BLaER1 (cell line): ENCODE data around the gene GRPR.
"Not testable (repeated sequence)": the region's sequence is repeated elsewhere in the genome, so short reads cannot be mapped to it uniquely, and the experiment has no call there.

ENCODE experiments used
- H3K27ac ChIP-seq: shearing (Covaris generic); formaldehyde crosslinking; 2 replicates; pipeline ENCODE4 v1.8.1; 2022
- H3K27me3 ChIP-seq: shearing (Covaris generic); formaldehyde crosslinking; 2 replicates; pipeline ENCODE4 v1.8.1; 2022
- H3K36me3 ChIP-seq: shearing (Covaris generic); formaldehyde crosslinking; 2 replicates; pipeline ENCODE4 v1.8.1; 2022
- H3K4me1 ChIP-seq: shearing (Covaris generic); formaldehyde crosslinking; 2 replicates; pipeline ENCODE4 v1.8.1; 2022
- H3K4me2 ChIP-seq: shearing (Covaris generic); formaldehyde crosslinking; 2 replicates; pipeline ENCODE4 v1.8.1; 2022
- H3K4me3 ChIP-seq: shearing (Covaris generic); formaldehyde crosslinking; 2 replicates; pipeline ENCODE4 v1.8.1; 2022
- H3K9ac ChIP-seq: shearing (Covaris generic); formaldehyde crosslinking; 2 replicates; pipeline ENCODE4 v1.8.1; 2022
- H3K9me3 ChIP-seq: shearing (Covaris generic); formaldehyde crosslinking; 2 replicates; pipeline ENCODE4 v1.8.1; 2022
- H4K20me1 ChIP-seq: shearing (Covaris generic); formaldehyde crosslinking; 2 replicates; pipeline ENCODE4 v1.8.1; 2022
- Cebpa-rat ChIP-seq: shearing (Covaris generic); IDR thresholded peaks from 2 replicates; pipeline ENCODE4 v1.8.1; 2022

GRPR gene

DNA sequence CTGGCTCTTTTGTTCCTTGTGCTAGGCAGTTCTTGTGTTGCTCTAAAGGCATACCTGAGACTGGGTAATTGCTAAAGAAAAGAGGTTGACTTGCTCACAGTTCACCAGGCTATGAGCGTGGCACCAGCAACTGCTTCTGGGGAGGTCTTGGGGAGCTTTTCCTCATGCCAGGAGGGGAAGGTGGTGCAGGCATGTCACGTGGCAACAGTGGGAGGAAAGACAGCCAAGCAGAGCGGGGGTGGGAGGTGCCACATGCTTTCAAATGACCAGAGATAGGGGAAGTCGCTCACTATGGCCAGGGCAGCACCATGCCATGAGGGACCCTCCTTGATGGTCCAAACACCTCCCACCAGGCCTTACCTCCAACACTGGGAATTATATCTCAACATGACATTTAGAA, 48.6 kb downstream of the GRPR start:
- Histone ChIP-seq H4K20me1 (no peaks in the 10 kb centered on the region; the same call in 1 of the 2 replicates), H3K4me2 (no peak overlapping the region)
- no peak for TF ChIP-seq Cebpa-rat

DNA sequence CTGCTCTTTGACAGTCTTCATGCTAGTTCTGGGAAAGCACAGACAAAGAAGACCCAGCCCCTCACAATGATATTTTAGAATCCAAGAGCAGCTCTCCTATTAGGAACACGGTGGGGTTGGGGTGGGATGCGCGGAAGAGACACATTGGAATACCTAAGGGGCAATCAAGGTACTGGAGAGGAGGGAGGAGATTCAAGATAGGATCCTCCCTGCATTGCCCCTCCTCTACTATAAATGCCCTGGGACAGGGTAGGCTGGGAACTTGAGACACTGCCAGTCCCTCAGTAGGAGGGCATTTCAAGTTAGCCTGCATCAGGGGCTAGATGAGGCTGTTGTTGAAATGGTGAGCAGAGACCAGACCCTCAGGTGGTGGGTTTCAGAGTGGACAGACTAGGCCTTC, 49.0 kb downstream of the GRPR start:
- 0 out of 2 replicates have a peak, but pooled peaks cover 4% of the 10 kb centered on the region for H3K9me3 ChIP-seq
- H3K9ac ChIP-seq: no peak overlapping the region
- no peak overlapping the region for H3K27ac ChIP-seq
- H3K27me3 ChIP-seq: peaks cover 91% of the 10 kb centered on the region
- no peak for TF ChIP-seq Cebpa-rat
- H4K20me1 ChIP-seq: no peaks in the 10 kb centered on the region; the same call in 1 of the 2 replicates
- no peak overlapping the region for H3K4me2 ChIP-seq
- H3K36me3 ChIP-seq: no peaks in the 10 kb centered on the region
- no peak overlapping the region for H3K4me3 ChIP-seq
- no peaks in the 10 kb centered on the region for H3K4me1 ChIP-seq

More for the DNA sequence above, 48.6 kb downstream of the GRPR start:
- 0 out of 2 replicates have a peak, but pooled peaks cover 4% of the 10 kb centered on the region for H3K9me3 ChIP-seq
- H3K9ac ChIP-seq: no peak overlapping the region
- no peak overlapping the region for H3K4me3 ChIP-seq
- peaks cover 91% of the 10 kb centered on the region for H3K27me3 ChIP-seq
- no peaks in the 10 kb centered on the region for H3K4me1 ChIP-seq
- H3K27ac ChIP-seq: no peak overlapping the region
- H3K36me3 ChIP-seq: no peaks in the 10 kb centered on the region

DNA sequence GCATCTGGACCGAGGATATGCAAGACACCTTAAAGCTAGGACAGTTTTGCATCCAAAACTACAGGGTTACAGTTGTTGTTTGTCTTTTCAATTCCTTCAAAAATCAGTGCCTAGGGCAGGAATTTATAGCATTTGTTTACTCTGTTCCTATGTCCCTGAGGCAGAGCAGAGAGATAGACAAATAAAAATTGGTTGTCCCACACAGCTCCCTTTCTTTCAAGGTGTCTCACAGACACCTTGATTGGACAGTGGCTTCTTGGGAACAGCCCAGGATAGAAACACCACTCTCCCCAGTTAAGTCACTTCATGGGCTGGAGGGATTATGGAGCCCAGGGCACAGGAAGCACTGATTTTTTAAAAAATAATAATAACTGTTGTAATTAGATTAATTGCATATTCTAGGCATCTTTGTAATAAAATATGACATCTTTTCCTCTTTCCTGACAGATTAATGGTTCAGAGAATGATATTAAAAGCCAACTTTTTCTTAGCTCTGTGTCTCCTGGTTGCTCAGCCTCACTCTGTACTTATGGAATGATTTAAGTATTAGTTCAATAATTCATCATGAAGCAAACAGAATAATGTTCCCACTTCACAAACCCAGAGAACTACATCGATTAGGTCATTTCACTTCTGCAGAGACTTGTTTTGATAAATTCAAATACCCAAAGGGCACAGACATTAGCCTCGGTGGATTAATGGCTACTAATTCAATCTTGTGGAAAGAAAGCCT, 52.1 kb downstream of the GRPR start:
- no peak overlapping the region for H3K4me3 ChIP-seq
- no peaks in the 10 kb centered on the region for H3K36me3 ChIP-seq
- H3K4me1 ChIP-seq: no peaks in the 10 kb centered on the region
- H3K9ac ChIP-seq: no peak overlapping the region
- H3K9me3 ChIP-seq: 0 out of 2 replicates have a peak, but pooled peaks cover 4% of the 10 kb centered on the region
- H4K20me1 ChIP-seq: no peaks in the 10 kb centered on the region
- peaks cover 66% of the 10 kb centered on the region for H3K27me3 ChIP-seq
- no peak overlapping the region for H3K27ac ChIP-seq
- no peak overlapping the region for H3K4me2 ChIP-seq
- TF ChIP-seq Cebpa-rat: no peak

DNA sequence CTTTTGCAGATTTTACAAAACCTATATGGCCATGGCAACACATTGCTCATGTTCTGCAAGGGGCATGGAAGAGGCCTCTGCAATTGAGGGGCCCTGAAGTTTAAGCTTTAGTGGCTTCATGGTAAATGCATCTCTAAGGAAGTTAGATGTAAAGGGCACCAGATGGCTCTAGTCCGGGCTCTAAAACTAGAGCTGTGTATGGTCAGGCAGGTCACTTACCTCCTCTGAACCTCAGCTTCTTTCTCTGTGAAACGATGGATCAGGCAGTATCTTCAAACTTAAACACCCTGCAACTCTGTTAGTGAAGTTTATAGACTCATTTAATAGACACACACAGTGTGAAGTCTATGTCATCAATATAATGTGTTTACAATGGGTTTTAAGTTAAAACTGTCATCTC, 53.9 kb downstream of the GRPR start:
- TF ChIP-seq Cebpa-rat: no peak
- Histone ChIP-seq H3K4me2 (no peak overlapping the region), H3K9me3 (0 out of 2 replicates have a peak, but pooled peaks cover 4% of the 10 kb centered on the region), H3K4me1 (no peaks in the 10 kb centered on the region), H3K27ac (no peak overlapping the region), H4K20me1 (no peaks in the 10 kb centered on the region), H3K27me3 (peaks cover 54% of the 10 kb centered on the region), H3K4me3 (no peak overlapping the region), H3K9ac (no peak overlapping the region), H3K36me3 (no peaks in the 10 kb centered on the region)

DNA sequence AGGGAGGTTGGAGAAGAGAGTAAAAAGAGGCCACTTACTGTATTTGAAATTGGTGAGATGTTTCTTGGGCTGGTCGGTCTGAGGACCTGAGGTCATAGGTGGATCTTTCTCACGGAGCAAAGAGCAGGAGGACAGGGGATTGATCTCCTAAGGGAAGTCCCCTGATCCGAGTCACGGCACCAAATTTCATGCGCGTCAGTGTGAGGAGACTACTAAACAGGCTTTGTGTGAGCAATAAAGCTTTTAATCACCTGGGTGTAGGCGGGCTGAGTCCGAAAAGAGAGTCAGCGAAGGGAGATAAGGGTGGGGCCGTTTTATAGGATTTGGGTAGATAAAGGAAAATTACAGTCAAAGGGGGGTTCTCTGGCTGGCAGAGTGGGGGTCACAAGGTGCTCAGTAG, 60.5 kb downstream of the GRPR start:
- H3K4me1 ChIP-seq, H3K27ac ChIP-seq, H3K4me3 ChIP-seq, H3K4me2 ChIP-seq, H4K20me1 ChIP-seq, H3K36me3 ChIP-seq, H3K9ac ChIP-seq, H3K9me3 ChIP-seq: not testable (repeated sequence)
- H3K27me3 ChIP-seq: peaks cover 72% of the 10 kb centered on the region

DNA sequence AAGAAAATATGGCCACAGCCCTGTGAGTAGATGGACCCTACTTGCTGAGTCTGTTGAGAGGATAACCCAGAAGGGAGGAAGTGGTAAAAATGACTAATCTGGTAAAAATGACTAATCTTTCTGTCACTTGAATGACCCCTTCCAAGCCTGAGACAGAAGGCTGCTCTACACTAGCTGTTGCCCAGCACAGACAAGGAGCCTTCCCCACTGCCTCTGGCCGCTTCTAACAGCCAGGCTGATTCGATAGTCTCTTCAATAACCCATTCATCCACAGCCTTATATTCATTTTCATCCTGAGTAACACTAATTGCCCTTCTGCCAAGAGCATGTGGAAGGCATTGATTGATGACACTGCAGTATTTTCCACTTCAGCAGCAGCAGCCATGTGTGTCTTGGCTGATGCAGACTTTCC, 62.4 kb downstream of the GRPR start:
- H3K27ac ChIP-seq: no peak overlapping the region
- no peak overlapping the region for H3K4me2 ChIP-seq
- H3K36me3 ChIP-seq: no peaks in the 10 kb centered on the region
- no peak for TF ChIP-seq Cebpa-rat
- H3K9me3 ChIP-seq: no peaks in the 10 kb centered on the region
- H3K4me3 ChIP-seq: no peak overlapping the region
- no peak overlapping the region for H3K9ac ChIP-seq
- no peaks in the 10 kb centered on the region for H4K20me1 ChIP-seq
- H3K27me3 ChIP-seq: peaks cover 87% of the 10 kb centered on the region
- no peaks in the 10 kb centered on the region for H3K4me1 ChIP-seq

DNA sequence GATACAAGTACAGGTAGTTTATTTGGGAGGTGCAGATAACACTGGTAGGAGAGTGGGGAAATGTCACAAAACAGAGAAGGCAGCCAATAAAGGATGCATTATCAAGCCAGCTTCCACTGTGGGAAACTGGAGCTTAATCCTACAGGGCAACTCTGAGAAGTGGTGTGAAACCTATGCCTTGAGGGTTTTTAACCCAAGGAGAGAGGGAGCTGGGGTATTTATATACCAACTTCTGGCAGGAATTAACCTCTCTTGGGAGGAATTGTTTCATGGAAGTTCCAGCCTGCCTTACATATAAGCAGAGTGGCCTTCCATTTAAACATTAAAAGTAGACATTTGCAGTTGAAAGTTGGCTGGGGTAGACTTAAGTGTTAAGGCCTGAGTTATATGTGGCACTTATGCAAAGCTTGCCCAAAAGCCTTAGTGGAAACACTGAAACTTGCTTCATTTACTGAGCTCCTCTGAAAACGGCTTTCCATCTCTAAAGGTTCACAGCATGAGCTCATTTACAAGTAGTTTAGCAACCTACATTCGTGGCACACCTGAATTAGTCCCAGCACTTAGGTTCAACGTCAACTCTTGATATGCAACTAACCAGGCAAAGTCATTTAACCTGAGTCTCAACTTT, 63.1 kb downstream of the GRPR start:
- Histone ChIP-seq H3K4me3 (no peak overlapping the region), H3K9me3 (no peaks in the 10 kb centered on the region), H3K36me3 (no peaks in the 10 kb centered on the region), H3K4me2 (no peak overlapping the region), H3K27me3 (peaks cover 90% of the 10 kb centered on the region), H4K20me1 (no peaks in the 10 kb centered on the region), H3K27ac (no peak overlapping the region), H3K4me1 (no peaks in the 10 kb centered on the region), H3K9ac (no peak overlapping the region)
- TF ChIP-seq Cebpa-rat: no peak

DNA sequence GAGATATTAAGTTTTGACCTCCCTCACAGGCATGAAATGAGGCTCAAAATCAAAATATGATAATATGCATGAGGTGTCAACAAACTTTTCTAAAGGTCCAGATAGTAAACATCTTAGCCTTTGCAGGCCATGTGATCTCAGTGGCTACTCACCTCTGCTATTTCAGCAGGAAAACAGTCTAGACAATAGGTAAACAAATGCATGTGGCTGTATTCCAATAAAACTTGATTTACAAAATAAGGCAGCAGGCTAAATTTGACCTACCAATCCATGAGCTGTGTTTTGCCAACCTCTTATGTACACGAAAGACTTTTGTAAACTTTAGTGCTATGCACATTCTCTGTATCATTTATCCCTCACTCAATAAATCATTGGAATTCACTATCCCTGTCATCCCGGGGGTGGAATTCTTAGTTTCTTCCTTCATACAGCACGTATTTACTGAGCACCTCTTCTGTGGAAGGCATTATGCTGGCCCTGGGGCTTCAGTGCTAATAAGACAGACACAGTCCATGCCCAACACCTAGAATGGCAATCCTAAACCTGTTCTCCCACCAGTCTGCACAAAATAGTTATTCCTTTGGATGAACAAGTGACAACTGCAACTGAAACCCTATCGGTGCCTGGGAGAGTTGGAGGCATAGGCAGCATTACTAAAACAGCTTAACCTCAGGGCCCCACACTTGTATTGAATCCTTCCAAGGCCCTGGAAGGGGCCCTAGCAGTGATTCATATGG, 63.8 kb downstream of the GRPR start:
- Histone ChIP-seq H3K36me3 (no peaks in the 10 kb centered on the region), H3K4me3 (no peak overlapping the region), H3K4me2 (no peak overlapping the region), H3K27me3 (peaks cover 92% of the 10 kb centered on the region), H3K27ac (no peak overlapping the region), H4K20me1 (no peaks in the 10 kb centered on the region), H3K9me3 (no peaks in the 10 kb centered on the region), H3K9ac (no peak overlapping the region), H3K4me1 (no peaks in the 10 kb centered on the region)
- no peak for TF ChIP-seq Cebpa-rat

DNA sequence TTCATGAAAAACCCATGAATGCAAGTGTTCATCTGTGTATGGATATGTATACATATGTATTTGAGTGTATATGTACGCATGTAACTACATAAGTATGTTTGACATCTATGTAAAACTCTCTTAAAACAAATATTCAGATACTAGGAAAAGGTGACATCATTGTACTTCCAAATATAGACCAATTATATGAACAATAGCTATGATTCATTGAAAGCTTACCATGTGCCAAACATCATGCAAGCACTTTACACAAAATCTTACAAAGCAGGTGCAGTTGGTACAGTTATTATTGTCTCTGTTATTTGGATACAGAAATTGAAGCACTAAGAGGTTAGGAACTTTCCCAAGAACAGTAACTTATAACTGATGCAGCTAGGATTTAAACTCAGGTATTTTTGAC, 65.3 kb downstream of the GRPR start:
- Histone ChIP-seq H3K27me3 (peaks cover 88% of the 10 kb centered on the region), H3K9me3 (no peaks in the 10 kb centered on the region), H3K27ac (no peak overlapping the region), H3K36me3 (no peaks in the 10 kb centered on the region), H3K9ac (no peak overlapping the region), H4K20me1 (no peaks in the 10 kb centered on the region), H3K4me3 (no peak overlapping the region), H3K4me1 (no peaks in the 10 kb centered on the region), H3K4me2 (no peak overlapping the region)
- TF ChIP-seq Cebpa-rat: no peak

DNA sequence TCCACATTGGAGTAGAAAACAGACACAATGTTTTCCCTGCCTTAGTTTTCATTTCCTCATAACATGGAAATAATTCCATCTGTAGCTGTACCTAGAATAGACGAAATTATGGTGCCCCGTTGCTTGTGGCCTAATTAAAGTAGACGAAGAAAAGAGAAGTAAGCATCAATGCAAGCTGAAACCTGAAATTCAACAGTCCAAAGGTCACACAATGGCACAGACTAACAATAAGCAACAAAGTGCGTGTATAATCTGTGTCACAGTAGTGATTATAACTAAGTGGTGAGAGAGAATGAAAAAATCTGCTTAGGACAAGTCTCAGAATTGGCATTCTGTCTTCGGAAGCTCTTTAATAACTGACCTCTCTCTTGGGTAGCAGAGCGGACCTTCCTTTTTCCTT, 68.2 kb downstream of the GRPR start:
- Histone ChIP-seq H4K20me1 (no peaks in the 10 kb centered on the region), H3K36me3 (no peaks in the 10 kb centered on the region), H3K9ac (no peak overlapping the region), H3K4me1 (no peaks in the 10 kb centered on the region), H3K27ac (no peak overlapping the region), H3K9me3 (no peaks in the 10 kb centered on the region), H3K4me3 (no peak overlapping the region), H3K4me2 (no peak overlapping the region), H3K27me3 (peaks cover 85% of the 10 kb centered on the region)
- no peak for TF ChIP-seq Cebpa-rat
